ENCODE results near the gene CMPK2. TPM values are rescaled to one million over a fixed set of nuclear protein-coding genes. Genes with fewer than 3 reads are reported as not detected.

Gene CMPK2
- total and polyA plus RNA-seq, 9 of the 15 experiments (the other 6 are each of a cell fraction or from before 2014, with no cell fraction given) = 2.6 to 10.5 (median 5.0) TPM

DNA sequence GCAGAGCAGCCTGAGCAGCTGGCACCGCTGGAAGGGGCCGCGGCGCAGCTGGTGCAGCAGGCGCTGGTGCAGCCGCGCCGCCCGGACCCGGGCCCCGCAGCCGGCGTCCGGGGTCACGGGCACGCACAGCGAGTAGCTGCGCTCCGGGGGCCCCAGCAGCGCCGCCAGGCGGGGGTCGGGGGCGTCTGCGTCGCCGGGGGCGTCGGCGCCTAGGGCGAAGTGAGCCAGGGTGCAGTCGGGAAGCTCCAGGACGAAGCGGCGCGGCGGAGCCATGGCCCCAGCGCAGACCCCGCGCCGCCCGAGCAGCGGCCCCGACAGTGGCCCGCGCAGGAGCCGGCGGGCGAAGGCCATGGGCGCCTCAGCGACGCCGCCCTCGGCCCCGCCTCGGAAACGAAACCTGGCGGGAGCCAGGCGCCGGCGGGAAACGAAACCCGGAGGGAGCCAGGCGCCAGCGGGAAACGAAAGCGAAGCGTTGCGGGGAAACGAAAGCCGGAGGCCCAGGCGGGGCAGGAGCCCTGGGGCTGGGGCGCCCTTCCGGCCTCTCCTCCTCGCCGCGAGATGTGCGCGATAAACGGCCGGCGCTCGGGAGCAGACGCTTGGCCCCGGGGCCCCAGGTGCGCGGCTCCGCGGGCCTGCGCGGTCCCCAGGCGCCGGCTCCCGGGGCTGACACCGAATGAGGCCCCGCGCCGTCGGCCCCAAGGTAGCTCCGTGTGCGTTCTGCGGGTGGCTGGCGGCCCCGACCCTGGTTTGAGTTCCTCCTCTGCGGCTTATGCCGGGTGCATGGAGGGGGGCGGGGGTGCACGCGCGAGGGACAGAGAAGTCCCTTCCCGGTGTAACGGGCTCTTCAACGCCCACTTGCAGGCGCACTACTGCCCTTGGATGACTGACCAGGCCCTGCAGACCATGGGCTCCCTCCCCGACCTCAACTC is at the start of gene CMPK2 (continued):
- TF ChIP-seq, protein P1, sequence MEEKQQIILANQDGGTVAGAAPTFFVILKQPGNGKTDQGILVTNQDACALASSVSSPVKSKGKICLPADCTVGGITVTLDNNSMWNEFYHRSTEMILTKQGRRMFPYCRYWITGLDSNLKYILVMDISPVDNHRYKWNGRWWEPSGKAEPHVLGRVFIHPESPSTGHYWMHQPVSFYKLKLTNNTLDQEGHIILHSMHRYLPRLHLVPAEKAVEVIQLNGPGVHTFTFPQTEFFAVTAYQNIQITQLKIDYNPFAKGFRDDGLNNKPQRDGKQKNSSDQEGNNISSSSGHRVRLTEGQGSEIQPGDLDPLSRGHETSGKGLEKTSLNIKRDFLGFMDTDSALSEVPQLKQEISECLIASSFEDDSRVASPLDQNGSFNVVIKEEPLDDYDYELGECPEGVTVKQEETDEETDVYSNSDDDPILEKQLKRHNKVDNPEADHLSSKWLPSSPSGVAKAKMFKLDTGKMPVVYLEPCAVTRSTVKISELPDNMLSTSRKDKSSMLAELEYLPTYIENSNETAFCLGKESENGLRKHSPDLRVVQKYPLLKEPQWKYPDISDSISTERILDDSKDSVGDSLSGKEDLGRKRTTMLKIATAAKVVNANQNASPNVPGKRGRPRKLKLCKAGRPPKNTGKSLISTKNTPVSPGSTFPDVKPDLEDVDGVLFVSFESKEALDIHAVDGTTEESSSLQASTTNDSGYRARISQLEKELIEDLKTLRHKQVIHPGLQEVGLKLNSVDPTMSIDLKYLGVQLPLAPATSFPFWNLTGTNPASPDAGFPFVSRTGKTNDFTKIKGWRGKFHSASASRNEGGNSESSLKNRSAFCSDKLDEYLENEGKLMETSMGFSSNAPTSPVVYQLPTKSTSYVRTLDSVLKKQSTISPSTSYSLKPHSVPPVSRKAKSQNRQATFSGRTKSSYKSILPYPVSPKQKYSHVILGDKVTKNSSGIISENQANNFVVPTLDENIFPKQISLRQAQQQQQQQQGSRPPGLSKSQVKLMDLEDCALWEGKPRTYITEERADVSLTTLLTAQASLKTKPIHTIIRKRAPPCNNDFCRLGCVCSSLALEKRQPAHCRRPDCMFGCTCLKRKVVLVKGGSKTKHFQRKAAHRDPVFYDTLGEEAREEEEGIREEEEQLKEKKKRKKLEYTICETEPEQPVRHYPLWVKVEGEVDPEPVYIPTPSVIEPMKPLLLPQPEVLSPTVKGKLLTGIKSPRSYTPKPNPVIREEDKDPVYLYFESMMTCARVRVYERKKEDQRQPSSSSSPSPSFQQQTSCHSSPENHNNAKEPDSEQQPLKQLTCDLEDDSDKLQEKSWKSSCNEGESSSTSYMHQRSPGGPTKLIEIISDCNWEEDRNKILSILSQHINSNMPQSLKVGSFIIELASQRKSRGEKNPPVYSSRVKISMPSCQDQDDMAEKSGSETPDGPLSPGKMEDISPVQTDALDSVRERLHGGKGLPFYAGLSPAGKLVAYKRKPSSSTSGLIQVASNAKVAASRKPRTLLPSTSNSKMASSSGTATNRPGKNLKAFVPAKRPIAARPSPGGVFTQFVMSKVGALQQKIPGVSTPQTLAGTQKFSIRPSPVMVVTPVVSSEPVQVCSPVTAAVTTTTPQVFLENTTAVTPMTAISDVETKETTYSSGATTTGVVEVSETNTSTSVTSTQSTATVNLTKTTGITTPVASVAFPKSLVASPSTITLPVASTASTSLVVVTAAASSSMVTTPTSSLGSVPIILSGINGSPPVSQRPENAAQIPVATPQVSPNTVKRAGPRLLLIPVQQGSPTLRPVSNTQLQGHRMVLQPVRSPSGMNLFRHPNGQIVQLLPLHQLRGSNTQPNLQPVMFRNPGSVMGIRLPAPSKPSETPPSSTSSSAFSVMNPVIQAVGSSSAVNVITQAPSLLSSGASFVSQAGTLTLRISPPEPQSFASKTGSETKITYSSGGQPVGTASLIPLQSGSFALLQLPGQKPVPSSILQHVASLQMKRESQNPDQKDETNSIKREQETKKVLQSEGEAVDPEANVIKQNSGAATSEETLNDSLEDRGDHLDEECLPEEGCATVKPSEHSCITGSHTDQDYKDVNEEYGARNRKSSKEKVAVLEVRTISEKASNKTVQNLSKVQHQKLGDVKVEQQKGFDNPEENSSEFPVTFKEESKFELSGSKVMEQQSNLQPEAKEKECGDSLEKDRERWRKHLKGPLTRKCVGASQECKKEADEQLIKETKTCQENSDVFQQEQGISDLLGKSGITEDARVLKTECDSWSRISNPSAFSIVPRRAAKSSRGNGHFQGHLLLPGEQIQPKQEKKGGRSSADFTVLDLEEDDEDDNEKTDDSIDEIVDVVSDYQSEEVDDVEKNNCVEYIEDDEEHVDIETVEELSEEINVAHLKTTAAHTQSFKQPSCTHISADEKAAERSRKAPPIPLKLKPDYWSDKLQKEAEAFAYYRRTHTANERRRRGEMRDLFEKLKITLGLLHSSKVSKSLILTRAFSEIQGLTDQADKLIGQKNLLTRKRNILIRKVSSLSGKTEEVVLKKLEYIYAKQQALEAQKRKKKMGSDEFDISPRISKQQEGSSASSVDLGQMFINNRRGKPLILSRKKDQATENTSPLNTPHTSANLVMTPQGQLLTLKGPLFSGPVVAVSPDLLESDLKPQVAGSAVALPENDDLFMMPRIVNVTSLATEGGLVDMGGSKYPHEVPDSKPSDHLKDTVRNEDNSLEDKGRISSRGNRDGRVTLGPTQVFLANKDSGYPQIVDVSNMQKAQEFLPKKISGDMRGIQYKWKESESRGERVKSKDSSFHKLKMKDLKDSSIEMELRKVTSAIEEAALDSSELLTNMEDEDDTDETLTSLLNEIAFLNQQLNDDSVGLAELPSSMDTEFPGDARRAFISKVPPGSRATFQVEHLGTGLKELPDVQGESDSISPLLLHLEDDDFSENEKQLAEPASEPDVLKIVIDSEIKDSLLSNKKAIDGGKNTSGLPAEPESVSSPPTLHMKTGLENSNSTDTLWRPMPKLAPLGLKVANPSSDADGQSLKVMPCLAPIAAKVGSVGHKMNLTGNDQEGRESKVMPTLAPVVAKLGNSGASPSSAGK (IDR thresholded peaks at IDR 0.05) = peak; percentile 93
- TF ChIP-seq ZNF551 (CRISPR knock-in tag; IDR thresholded peaks at IDR 0.05) = no peak
- TF ChIP-seq PATZ1 (CRISPR knock-in tag; IDR thresholded peaks at IDR 0.05; ENCODE audit: borderline replicate concordance) = no peak
- TF ChIP-seq, protein P2, sequence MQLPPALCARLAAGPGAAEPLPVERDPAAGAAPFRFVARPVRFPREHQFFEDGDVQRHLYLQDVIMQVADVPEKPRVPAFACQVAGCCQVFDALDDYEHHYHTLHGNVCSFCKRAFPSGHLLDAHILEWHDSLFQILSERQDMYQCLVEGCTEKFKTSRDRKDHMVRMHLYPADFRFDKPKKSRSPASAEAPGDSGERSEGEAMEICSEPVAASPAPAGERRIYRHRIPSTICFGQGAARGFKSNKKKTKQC (CRISPR knock-in tag; IDR thresholded peaks at IDR 0.05) = peak; percentile 80
- no peak for TF ChIP-seq SMAD2 (IDR thresholded peaks at IDR 0.05; ENCODE audit: low read depth, low read length)
- TF ChIP-seq ZNF696 (CRISPR knock-in tag; conservative IDR thresholded peaks at IDR 0.05) = no peak
- no peak for TF ChIP-seq TRIM28 (IDR thresholded peaks at IDR 0.05)
- no peak for TF ChIP-seq AFF4 (CRISPR knock-in tag; IDR thresholded peaks at IDR 0.05)

Measured in K562 (cell line).